Measurements from ENCODE around the gene IL31RA.
"Not testable (repeated sequence)": the region's sequence is repeated elsewhere in the genome, so short reads cannot be mapped to it uniquely, and the experiment has no call there.

Gene IL31RA

GRCh38 chr5:55850839-55851674 lies at the start of gene IL31RA:
Gene IL31RA, plus strand, starts transcription at chr5:55851357. Its CDS starts 214 bp downstream, at chr5:55851571.
- DNase-seq: no peak

GRCh38 chr5:55808814-55809213 lies 42.3 kb upstream of the IL31RA start:
- DNase-seq: not testable (repeated sequence)

GRCh38 chr5:55815939-55816338 lies 35.2 kb upstream of the IL31RA start:
- not testable (repeated sequence) for DNase-seq

GRCh38 chr5:55816342-55816741 lies 34.8 kb upstream of the IL31RA start:
- DNase-seq: no peak

- DNase-seq: no peak
These were observed 34.1 kb upstream of the IL31RA start for GRCh38 chr5:55817030-55817429.

- no peak for DNase-seq
These were observed 30.7 kb upstream of the IL31RA start for GRCh38 chr5:55820488-55820887.

- peak; percentile 5 for DNase-seq
These were observed 29.2 kb upstream of the IL31RA start for GRCh38 chr5:55821731-55822512.

GRCh38 chr5:55823151-55823796 lies 27.9 kb upstream of the IL31RA start:
- DNase-seq: no peak

GRCh38 chr5:55829956-55830355 lies 21.2 kb upstream of the IL31RA start:
- no peak for DNase-seq

- no peak for DNase-seq
These were observed 18.7 kb upstream of the IL31RA start for GRCh38 chr5:55832446-55832845.

GRCh38 chr5:55836191-55836590 lies 15.0 kb upstream of the IL31RA start:
- DNase-seq: no peak

- no peak for DNase-seq
These were observed 9.2 kb upstream of the IL31RA start for GRCh38 chr5:55841976-55842375.

- no peak for DNase-seq
These were observed 3.3 kb upstream of the IL31RA start for GRCh38 chr5:55847837-55848236.

GRCh38 chr5:55848783-55849182 lies 2.4 kb upstream of the IL31RA start:
- DNase-seq: no peak

- no peak for DNase-seq
These were observed 470 bp downstream of the IL31RA start for GRCh38 chr5:55851675-55851979.

GRCh38 chr5:55852503-55852902 lies 1.3 kb downstream of the IL31RA start:
- no peak for DNase-seq

GRCh38 chr5:55853041-55853670 lies 2.0 kb downstream of the IL31RA start:
- no peak for DNase-seq

- no peak for DNase-seq
These were observed 2.7 kb downstream of the IL31RA start for GRCh38 chr5:55853818-55854217.

GRCh38 chr5:55855509-55855908 lies 4.4 kb downstream of the IL31RA start:
- no peak for DNase-seq

GRCh38 chr5:55856516-55857246 lies 5.5 kb downstream of the IL31RA start:
- DNase-seq: peak; percentile 30

GRCh38 chr5:55857247-55857640 lies 6.1 kb downstream of the IL31RA start:
- no peak for DNase-seq

GRCh38 chr5:55858104-55858503 lies 6.9 kb downstream of the IL31RA start:
- no peak for DNase-seq

GRCh38 chr5:55860288-55860687 lies 9.1 kb downstream of the IL31RA start:
- DNase-seq: no peak
